ENCODE results near the gene PTPN6. TPM values are rescaled to one million over a fixed set of nuclear protein-coding genes. Genes with fewer than 3 reads are reported as not detected.

PTPN6 gene
- total and polyA plus RNA-seq, 2 of the 4 experiments (the other 2 are of a cell fraction), result under 0.01 to 0.14 TPM

DNA sequence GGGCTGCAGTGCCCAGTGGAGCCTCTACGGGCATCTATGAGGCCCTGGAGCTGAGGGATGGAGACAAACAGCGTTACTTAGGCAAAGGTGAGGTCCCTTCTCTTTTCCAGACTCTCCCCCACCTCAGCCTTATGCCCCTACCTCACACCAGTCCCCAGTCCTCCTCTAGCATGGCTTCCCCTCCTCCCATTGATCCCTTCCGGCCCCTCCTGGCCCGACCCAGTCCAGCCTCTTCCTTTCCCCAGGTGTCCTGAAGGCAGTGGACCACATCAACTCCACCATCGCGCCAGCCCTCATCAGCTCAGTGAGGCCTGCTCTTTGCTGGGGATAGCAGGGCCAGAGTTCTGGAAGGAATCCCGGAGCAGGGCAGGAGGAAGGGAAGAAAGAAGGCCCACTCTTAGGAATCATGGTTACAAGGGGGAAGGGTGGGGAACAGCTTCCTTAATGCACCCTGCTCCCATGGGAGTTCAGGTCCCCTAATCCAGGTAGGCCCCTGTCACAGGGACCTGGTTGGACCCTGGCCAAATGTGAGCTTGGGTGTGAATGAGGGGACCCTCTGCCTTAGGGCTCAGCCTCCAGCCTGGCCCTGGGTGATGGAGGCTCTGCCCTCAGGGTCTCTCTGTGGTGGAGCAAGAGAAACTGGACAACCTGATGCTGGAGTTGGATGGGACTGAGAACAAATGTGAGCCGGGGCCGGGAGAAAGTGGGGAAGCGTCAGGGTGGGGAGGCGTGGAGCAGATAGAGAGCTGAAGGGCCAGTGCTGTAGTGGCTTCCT lies 34.5 kb upstream of the PTPN6 start:
- H2AK9ac ChIP-seq (replicated peaks; ENCODE audit: low read depth, low read length, poor library complexity), result peak overlapping the region; percentile 86
- DNase-seq, result no peak
- no peak overlapping the region for H3K4me3 ChIP-seq (ENCODE audit: insufficient read depth, low read depth, low read length)
- H2BK20ac ChIP-seq (ENCODE audit: low read depth, low read length), result 0 out of 2 replicates have a peak overlapping the region, but pooled peaks have one; percentile 8
- no peak overlapping the region for H3K56ac ChIP-seq (ENCODE audit: extremely low read depth, insufficient read depth, low read length)
- in situ Hi-C loops (cut with MboI; ENCODE audit: low sequenced_read_pairs) (no loop called here), dilution Hi-C loops (cut with HindIII; ENCODE audit: low sequenced_read_pairs, unreplicated experiment) (no loop called here), intact Hi-C loops (cut with micrococcal nuclease) (no loop called here)
- H3K4ac ChIP-seq (ENCODE audit: low read depth, low read length), result 0 out of 2 replicates have a peak overlapping the region, but pooled peaks have one; percentile 39
- peaks cover 23% of the 10 kb centered on the region for H3K4me1 ChIP-seq (ENCODE audit: control insufficient read depth, insufficient read depth, low read length)
- H2AFZ ChIP-seq (replicated peaks; ENCODE audit: low read length, poor library complexity), result no peak overlapping the region
- no peak overlapping the region; the same call in 1 of the 2 replicates for H3K14ac ChIP-seq (replicated peaks; ENCODE audit: low read depth, low read length)
- no peak overlapping the region; the same call in 2 of the 3 replicates for H2BK15ac ChIP-seq (ENCODE audit: low read depth, low read length)
- H3K27me3 ChIP-seq (ENCODE audit: control insufficient read depth, insufficient read depth, low read length), result no peaks in the 10 kb centered on the region
- no peak overlapping the region for H4K5ac ChIP-seq (ENCODE audit: low read depth, low read length)
- peaks cover 8% of the 10 kb centered on the region; the same call in 1 of the 2 replicates for H3K9me1 ChIP-seq (ENCODE audit: insufficient read depth, low read length)
- peak overlapping the region; percentile 96; the same call in 1 of the 2 replicates for H3K4me2 ChIP-seq (ENCODE audit: low read depth, low read length)
- H4K91ac ChIP-seq (ENCODE audit: insufficient read depth, low read depth, low read length), result no peak overlapping the region
- H2AK5ac ChIP-seq (ENCODE audit: low read depth, low read length), result peak overlapping the region; percentile 65
- CTCF ChIA-PET, result no interaction called here
- no peak overlapping the region for H3K23ac ChIP-seq (ENCODE audit: low read depth, low read length)
- H4K8ac ChIP-seq (ENCODE audit: low read depth in 2 of 2, low read length in 2 of 2), result peak overlapping the region in 1 of 2 experiments; percentile 53; a peak in 2 of 4 replicates
- POLR2A ChIA-PET (ENCODE audit: unreplicated experiment), result no interaction called here
- BruUV-seq (replicated peaks), result no TSS peak
- no peak overlapping the region for H3K18ac ChIP-seq (ENCODE audit: low read depth, low read length)
- no peaks in the 10 kb centered on the region for H3K9me3 ChIP-seq (ENCODE audit: control insufficient read depth, insufficient read depth, low read length)
- peaks cover 34% of the 10 kb centered on the region for H3K36me3 ChIP-seq (ENCODE audit: control insufficient read depth, insufficient read depth, low read length)
- H3K79me1 ChIP-seq (ENCODE audit: low read depth in 1 of 2, low read length in 2 of 2), result peaks cover 37 to 41% of the 10 kb centered on the region in 2 experiments
- 0 out of 2 replicates have a peak overlapping the region, but pooled peaks have one; percentile 23 for H3K9ac ChIP-seq (ENCODE audit: low read depth, low read length)
- no peak overlapping the region for H3K27ac ChIP-seq (ENCODE audit: insufficient read depth, low read length)
- H2BK5ac ChIP-seq (ENCODE audit: low read depth, low read length, poor library complexity, severe bottlenecking), result peak overlapping the region; percentile 23
- H4K20me1 ChIP-seq (ENCODE audit: insufficient read depth, low read length), result 0 out of 2 replicates have a peak, but pooled peaks cover 6% of the 10 kb centered on the region
- ATAC-seq (ENCODE audit: low read depth), result no peak
- H2BK120ac ChIP-seq (ENCODE audit: low read depth, low read length), result no peak overlapping the region
- 92% methylated on average over 6 of the region's 11 CpGs; no CpG with 5 or more reads in 1 of the 2 experiments for WGBS, 2 experiments (ENCODE audit: extremely low coverage in 2 of 2, insufficient read length in 1 of 2)
- TF ChIP-seq RCOR1 (IDR thresholded peaks at IDR 0.05; ENCODE audit: insufficient replicate concordance, low read length) (no peak), SMC3 (IDR thresholded peaks at IDR 0.05; ENCODE audit: low read depth, low read length) (no peak), FOS (IDR thresholded peaks at IDR 0.05; ENCODE audit: low read depth, low read length) (no peak), CEBPB (IDR thresholded peaks at IDR 0.05; ENCODE audit: low read depth, low read length) (no peak), POLR2A (IDR thresholded peaks at IDR 0.05; ENCODE audit: low read depth, low read length) (no peak), MAZ (IDR thresholded peaks at IDR 0.05; ENCODE audit: borderline replicate concordance, low read depth, low read length) (no peak), RFX5 (IDR thresholded peaks at IDR 0.05; ENCODE audit: low read depth, low read length) (no peak), MXI1 (IDR thresholded peaks at IDR 0.05; ENCODE audit: borderline replicate concordance, low read depth, low read length) (no peak), BHLHE40 (IDR thresholded peaks at IDR 0.05; ENCODE audit: low read depth, low read length) (no peak), MAFK (IDR thresholded peaks at IDR 0.05; ENCODE audit: low read depth, low read length) (no peak), NFE2L2 (IDR thresholded peaks at IDR 0.05; ENCODE audit: low read depth, low read length) (no peak), CHD1 (IDR thresholded peaks at IDR 0.05; ENCODE audit: low read depth, low read length) (no peak)
- TF ChIP-seq, protein P1, sequence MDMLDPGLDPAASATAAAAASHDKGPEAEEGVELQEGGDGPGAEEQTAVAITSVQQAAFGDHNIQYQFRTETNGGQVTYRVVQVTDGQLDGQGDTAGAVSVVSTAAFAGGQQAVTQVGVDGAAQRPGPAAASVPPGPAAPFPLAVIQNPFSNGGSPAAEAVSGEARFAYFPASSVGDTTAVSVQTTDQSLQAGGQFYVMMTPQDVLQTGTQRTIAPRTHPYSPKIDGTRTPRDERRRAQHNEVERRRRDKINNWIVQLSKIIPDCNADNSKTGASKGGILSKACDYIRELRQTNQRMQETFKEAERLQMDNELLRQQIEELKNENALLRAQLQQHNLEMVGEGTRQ (IDR thresholded peaks at IDR 0.05; ENCODE audit: low read depth, low read length), result no peak
- TF ChIP-seq, protein P2, sequence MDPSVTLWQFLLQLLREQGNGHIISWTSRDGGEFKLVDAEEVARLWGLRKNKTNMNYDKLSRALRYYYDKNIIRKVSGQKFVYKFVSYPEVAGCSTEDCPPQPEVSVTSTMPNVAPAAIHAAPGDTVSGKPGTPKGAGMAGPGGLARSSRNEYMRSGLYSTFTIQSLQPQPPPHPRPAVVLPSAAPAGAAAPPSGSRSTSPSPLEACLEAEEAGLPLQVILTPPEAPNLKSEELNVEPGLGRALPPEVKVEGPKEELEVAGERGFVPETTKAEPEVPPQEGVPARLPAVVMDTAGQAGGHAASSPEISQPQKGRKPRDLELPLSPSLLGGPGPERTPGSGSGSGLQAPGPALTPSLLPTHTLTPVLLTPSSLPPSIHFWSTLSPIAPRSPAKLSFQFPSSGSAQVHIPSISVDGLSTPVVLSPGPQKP (IDR thresholded peaks at IDR 0.05; ENCODE audit: borderline replicate concordance, low read depth, low read length), result no peak
